GM18502 (cell line): Measurements from ENCODE around the gene PAX4.
"Not testable (repeated sequence)": the region's sequence is repeated elsewhere in the genome, so short reads cannot be mapped to it uniquely, and the experiment has no call there.

Source experiments
- ATAC-seq: cut with Tn5 transposase; IDR thresholded peaks from one replicate; pipeline ENCODE4 v1.9.1; 2021; ENCODE audit warnings: mild to moderate bottlenecking; ENCODE audit not compliant: unreplicated experiment, poor library complexity

Gene PAX4

DNA sequence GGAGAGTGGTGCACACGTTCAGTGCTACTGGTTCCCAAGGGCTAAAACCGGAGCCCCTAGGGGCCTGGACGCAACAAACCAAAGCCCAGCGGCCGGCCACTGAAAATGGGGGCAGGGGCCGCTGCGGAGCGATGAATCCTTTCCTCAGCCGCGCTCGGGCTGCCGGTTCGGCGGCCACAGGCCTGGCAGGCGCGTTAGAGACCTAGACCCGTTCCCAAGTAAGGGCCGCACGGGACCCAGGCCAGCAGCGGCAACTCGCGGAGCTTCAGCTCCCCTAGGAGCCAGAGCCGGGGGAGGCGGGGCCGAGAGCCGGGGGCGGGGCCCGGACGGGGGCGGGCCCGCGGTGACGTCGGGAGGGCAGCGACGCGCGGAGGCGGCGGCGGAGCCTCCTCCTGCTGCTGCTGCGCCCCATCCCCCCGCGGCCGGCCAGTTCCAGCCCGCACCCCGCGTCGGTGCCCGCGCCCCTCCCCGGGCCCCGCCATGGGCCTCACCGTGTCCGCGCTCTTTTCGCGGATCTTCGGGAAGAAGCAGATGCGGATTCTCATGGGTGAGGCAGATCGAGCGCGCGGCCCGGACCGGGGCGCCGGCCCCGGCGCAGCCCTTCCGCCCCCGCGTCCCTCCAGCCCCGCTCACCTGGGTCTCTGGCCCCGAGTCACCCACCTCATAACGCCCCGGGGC is 29.8 kb downstream of the PAX4 start, which contains the start of gene ARF5:
ARF5 (plus strand) TSS at position 393 of the 678 bp plus-strand sequence; CDS start at position 481, 88 bp downstream.
- ATAC-seq, result peak; percentile 73

DNA sequence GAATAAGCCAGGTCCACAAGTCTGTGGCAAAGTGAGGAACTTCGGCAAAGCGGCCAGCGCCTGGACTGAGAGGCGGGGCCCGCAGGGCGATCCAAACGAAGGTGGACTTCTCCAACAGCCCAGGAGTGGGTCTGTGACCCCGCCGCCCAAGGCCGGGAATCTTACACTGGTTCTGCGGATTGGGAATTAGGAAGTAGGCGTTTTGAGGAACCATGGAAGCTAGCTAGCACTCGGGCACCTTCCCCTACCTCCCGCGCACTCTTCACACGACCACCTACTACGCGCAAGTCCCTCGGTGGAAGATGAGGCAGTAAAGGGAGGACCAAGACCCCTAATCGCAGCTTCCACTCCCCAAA is 30.3 kb downstream of the PAX4 start:
- ATAC-seq, result no peak

DNA sequence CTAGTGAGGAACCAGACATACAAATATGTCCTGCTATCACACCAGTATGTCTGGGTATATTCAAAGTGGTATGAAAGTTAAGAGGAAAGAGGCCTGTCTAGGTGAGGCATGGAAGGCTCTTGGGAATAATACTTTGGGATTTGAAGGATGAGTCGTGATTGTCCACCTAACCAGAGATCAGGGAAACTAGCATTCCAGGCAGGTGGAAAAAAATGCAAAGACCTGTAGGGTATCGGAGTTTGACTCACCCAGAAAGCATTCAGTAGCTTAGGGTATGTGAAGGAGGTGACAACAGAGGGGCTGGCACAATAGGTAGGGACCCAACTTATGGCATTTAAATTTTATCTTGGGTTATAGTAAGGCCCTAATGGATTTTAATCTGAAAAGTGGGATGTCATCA is 31.6 kb downstream of the PAX4 start:
- no peak for ATAC-seq

DNA sequence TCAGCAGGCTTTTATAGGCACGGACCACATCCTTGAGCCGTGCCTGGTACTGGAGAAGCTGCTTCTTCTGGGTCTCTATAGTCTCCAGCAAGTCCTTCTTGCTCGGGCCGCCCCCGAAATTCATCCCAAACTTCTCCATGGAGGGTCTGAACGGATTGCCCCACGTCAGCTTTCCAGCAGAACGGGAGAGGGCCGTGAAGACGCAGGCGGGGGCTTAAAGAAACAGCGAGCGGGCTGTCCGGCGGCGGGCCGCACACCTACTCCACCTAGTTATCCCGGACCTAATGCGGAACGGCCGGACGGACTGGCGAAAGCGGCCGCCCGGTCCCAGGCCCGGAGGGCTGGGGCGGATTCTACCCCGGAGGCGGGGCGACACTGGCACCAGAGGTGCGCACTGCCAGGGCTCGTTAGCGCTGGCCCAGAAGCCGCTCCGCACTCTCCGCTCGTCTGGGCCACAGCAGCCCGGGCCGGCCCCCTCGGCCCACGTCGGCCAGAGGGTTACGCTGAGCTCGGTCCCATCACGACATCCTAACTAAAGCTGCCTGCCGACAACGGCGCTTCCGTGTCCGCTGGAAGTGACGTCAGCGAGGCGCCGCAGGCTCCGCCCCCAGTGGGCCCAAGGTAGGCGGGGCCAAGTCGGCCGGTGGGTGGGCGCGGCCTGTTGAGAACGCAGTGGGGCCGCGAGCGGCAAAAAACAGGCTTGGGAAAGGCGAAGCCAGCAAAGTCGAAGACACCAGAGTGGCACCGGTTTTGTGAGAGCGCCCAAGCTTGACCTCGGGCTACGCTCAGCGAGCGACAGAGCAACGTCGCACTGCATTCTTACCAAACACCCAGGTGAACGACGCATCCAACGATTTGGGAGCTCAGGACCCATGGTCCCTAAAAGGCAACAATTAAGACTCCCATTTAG is 32.6 kb downstream of the PAX4 start, which contains the start of gene GCC1:
GCC1 (minus strand) TSS at position 553 of the 910 bp plus-strand sequence; CDS start at position 139, 414 bp downstream.
- ATAC-seq, result peak; percentile 83

DNA sequence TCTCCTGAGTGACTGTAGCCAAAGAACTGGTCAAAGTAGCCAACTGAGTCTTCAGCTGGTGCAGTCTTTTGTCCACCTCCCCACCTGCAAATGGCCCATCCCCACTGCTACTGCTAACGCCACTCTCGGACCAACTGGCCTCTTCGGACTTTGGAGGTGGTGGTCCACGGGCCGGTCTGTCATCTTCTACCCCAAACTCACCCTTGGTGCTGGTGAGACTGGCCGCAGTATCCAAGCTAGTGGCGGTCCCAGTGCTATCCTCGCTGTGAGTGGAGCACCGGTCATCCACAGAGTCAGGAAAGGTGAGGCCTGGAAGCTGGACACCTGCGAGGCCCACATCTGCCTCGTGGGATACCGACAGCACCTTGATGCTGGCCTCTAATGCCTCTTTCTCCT is 33.3 kb downstream of the PAX4 start:
- ATAC-seq, result no peak

DNA sequence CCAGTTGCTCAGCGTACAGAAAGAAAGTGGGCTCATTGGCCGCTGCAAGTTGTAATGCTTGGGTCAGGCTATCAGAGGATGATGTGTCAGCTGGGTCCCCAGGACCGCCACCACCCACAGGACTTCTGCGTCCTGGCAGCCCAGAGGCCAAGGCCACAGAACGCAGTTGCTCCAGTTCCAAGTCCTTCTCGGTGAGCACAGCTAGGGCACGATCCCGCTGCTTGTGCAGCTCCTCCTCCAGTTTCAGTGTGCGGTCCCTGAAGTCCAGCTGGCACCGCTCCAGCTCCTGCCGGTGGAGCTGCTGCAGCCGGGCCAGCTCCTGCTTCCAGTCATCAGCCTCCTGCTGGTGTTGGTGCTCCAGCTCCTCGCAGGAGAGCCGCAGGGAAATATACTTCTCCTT is 35.6 kb downstream of the PAX4 start:
- ATAC-seq, result no peak

DNA sequence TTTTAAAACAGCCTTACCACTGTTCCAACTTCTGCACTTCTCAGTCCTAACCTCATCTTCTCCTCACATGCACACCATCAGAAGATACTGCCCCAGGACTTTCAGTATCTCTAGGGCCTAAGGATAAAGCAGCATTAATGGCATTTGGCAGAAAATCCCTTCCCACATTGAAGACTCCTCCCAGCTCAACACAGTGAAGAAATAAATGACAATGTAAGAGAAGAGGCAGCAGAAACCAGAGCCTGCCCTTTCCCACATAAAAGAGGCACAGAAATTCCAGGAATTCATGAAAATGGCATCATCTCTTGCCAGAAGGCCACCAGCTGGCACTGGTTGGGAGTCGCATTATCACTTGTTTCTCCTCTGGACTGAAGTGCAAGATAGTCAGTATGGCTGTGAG is 36.2 kb downstream of the PAX4 start:
- no peak for ATAC-seq

DNA sequence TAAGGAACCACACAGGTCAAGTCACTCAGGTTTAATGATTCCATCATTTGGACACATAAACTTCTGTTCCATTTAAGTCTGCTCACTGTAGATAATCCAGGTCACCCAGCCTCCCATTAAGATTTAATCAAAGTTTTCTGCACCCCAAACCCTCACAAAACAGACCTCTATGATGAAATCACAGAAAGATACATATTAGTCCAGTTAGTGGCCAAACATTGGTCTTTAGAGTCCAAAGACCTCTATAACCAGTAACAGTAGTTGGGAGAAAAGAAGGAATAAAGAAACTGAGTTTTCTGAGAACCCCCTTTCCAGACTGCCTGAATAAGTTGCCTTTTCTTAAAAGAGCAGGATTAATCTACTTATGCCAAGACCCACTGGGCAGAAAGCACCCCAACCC is 37.3 kb downstream of the PAX4 start:
- ATAC-seq, result no peak

DNA sequence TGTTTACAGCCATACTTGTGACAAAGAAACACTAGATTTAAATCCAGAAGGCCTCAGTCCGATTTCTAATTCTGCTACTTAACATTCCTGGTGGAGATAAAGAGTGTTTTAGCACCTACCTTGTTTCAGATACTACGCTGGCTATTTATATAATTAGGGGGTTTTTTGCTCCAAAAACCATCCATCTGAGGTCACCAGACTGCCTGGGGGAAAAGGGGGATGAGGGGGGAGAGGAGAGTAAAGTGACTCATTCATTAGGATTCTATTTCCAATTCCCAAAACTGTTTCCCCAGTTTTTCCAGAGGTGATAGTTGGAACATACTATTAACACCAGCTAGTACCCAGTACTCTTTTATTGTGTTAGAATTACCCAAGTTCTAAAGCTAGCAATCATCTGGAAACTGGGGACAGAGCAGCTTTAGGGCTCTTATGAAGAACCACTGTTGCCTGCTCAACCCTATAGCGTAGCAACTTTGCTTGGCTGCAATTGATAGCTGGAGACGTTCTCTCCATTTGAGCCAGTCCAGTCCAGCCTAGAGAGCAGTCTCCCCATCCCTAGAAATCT is 39.1 kb downstream of the PAX4 start:
- ATAC-seq, result no peak

DNA sequence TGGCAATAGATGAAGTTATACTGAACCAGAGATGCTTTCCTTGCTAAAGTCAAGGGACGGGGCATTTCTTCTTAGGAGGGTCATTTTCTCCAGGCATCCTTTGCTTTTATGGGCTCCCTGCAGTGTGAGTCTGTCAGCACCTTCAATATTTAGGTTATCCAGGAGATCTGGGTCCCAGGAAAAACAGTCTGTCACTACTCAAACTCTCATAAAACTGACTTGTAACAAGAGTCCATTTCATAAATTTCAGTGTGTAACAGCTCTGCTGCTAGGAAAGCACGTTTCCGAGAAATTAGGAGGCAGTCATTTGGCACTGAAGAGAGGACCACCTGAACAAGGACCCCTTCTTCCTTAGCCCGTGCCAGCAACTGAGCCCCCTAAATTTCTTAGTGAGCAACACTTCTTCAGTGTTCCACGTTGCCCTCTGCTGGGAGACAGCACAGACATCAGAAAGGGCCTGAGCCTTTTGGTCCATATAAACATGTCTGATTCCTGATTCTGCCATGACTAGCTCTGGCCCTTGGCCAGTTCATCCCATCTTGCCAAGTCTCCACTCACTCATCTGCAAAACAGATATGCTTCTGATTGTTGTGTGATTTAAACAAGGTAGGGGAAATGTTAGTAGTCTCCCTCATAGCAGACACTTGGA is 39.8 kb downstream of the PAX4 start:
- ATAC-seq, result no peak

DNA sequence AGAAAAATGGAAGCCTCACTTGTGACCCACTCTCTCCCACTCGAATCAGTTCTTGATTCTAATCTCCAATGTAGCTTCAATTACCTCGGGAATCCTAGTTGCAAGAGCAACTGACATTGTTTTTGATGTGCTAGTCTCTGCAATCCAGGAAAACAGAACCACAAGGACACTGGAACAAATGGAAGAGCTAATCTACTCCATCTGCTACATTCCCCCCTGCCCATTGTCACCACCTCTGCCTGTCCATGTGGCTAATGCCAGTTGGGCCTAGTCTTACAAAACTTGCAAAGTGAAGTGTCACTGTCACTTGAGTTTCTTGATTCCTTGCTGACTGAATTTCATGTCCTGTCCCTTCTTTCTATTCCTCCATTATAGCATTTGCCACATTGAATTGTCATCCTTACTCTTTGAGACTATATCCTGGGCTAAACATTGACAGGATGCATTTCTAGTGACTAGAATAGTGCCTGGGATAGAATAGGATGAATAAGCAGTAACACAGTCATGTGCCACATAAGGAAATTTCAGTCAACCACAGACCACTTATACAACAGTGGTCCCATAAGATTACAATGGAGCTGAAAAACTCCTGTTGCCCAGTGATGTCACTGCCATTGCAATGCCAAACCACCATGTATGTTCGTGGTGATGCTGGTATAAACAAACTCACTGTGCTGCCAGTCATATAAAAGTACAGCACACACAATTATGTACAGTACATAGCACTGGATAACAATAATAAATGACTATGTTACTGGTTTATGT is 46.0 kb downstream of the PAX4 start:
- ATAC-seq, result no peak

DNA sequence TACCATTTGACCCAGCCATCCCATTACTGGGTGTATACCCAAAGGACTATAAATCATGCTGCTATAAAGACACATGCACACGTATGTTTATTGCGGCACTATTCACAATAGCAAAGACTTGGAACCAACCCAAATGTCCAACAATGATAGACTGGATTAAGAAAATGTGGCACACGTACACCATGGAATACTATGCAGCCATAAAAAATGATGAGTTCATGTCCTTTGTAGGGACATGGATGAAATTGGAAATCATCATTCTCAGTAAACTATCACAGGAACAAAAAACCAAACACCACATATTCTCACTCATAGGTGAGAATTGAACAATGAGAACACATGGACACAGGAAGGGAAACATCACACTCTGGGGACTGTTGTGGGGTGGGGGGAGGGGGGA is 49.9 kb downstream of the PAX4 start:
- not testable (repeated sequence) for ATAC-seq

DNA sequence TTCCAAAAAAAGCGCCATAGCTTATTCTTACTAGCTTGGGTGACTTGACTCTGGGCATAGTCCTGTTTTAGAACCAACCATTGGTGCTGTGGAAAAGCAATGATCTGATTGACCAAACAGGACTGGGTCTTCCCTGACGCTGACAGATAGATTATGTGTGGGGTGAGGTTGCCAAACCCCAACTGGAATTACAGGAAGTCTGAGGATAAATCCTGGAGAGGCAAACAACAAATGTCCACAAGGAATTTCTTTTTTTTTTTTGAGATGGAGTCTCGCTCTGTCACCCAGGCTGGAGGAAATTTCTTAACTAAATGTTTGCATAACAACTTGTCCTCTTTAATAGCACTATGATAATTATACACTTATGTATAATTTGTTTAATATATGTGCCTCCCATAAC is 51.7 kb downstream of the PAX4 start:
- ATAC-seq, result no peak
